ENCODE measurements around the gene CDH23. TPM values are rescaled to one million over a fixed set of nuclear protein-coding genes. Genes with fewer than 3 reads are reported as not detected.

The CDH23 gene
- polyA plus RNA-seq, 1 donor (not counting 4 experiments of a cell fraction or from before 2014, with no cell fraction given) = 0.01 TPM

DNA sequence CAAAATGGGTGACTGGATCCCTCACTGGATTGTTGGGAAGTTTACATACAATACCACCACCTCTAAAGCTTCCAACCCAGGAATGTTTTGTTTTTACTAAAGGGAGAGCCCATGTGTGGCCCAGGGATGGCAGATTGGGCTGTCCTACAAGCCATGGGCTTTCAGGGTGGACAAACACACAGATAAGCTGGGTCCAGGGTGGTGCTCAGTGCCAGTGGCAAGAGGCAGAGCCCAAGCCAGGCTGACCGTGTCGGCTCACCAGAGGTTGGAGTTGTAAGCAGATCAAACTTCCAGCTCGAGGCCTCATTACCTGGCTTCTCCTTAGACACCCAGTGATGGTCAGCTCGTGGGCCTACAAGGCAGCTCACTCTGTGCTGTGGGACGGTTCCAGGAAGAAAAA, 52.3 kb downstream of the CDH23 start:
- Histone ChIP-seq H3K4me3 (ENCODE audit: control insufficient read depth in 2 of 3, extremely low read depth in 1 of 3, insufficient read depth in 2 of 3, low read depth in 1 of 3, low read length in 3 of 3) (no peak overlapping the region), H2AFZ (ENCODE audit: control insufficient read depth, low read length) (no peak overlapping the region), H3K36me3 (ENCODE audit: control insufficient read depth in 2 of 2, extremely low read depth in 1 of 2, insufficient read depth in 2 of 2, low read length in 2 of 2) (no peaks in the 10 kb centered on the region), H3K27ac (ENCODE audit: control insufficient read depth, insufficient read depth, low read length) (no peak overlapping the region), H3K9me1 (ENCODE audit: control insufficient read depth, extremely low read depth, insufficient read depth, low read length) (no peaks in the 10 kb centered on the region), H3K79me2 (ENCODE audit: control insufficient read depth, insufficient read depth, low read length) (no peaks in the 10 kb centered on the region), H3K9ac (ENCODE audit: control insufficient read depth, extremely low read depth, insufficient read depth, low read length) (no peak overlapping the region), H4K20me1 (ENCODE audit: control insufficient read depth, extremely low read depth, insufficient read depth, low read length) (no peaks in the 10 kb centered on the region), H3K4me1 (ENCODE audit: control insufficient read depth, extremely low read depth, insufficient read depth, low read length) (no peaks in the 10 kb centered on the region), H3K27me3 (ENCODE audit: control insufficient read depth, extremely low read depth, insufficient read depth, low read length) (peaks cover 18% of the 10 kb centered on the region), H3K4me2 (ENCODE audit: control insufficient read depth, extremely low read depth, insufficient read depth, low read depth, low read length) (no peak overlapping the region), H3K9me3 (ENCODE audit: control insufficient read depth, low read depth, low read length) (no peaks in the 10 kb centered on the region)
- FAIRE-seq (no peak), DNase-seq (ENCODE audit: low read depth, low spot score) (no peak)
- TF ChIP-seq CTCF (optimal IDR thresholded peaks at IDR 0.05 in 1 of 3, IDR thresholded peaks at IDR 0.05 in 1 of 3, conservative IDR thresholded peaks at IDR 0.05 in 1 of 3; ENCODE audit: extremely low read depth in 1 of 3, insufficient read depth in 2 of 3, low read length in 3 of 3) (no peak), EZH2 (IDR thresholded peaks at IDR 0.05; ENCODE audit: low read length) (no peak)
- dilution Hi-C loops (cut with MboI; ENCODE audit: extremely low pct_ligation_motif_present, low sequenced_read_pairs) = no loop called here

GRCh38 chr10:71451754-71452153, 55.0 kb downstream of the CDH23 start:
- Histone ChIP-seq H3K4me2 (ENCODE audit: control insufficient read depth, extremely low read depth, insufficient read depth, low read depth, low read length) (no peak overlapping the region), H3K4me3 (ENCODE audit: control insufficient read depth in 2 of 3, extremely low read depth in 1 of 3, insufficient read depth in 2 of 3, low read depth in 1 of 3, low read length in 3 of 3) (no peak overlapping the region), H3K4me1 (ENCODE audit: control insufficient read depth, extremely low read depth, insufficient read depth, low read length) (no peaks in the 10 kb centered on the region), H3K79me2 (ENCODE audit: control insufficient read depth, insufficient read depth, low read length) (no peaks in the 10 kb centered on the region), H3K27me3 (ENCODE audit: control insufficient read depth, extremely low read depth, insufficient read depth, low read length) (peaks cover 25% of the 10 kb centered on the region), H3K9me1 (ENCODE audit: control insufficient read depth, extremely low read depth, insufficient read depth, low read length) (no peaks in the 10 kb centered on the region), H3K27ac (ENCODE audit: control insufficient read depth, insufficient read depth, low read length) (no peak overlapping the region), H3K9me3 (ENCODE audit: control insufficient read depth, low read depth, low read length) (no peaks in the 10 kb centered on the region), H3K9ac (ENCODE audit: control insufficient read depth, extremely low read depth, insufficient read depth, low read length) (no peak overlapping the region), H3K36me3 (ENCODE audit: control insufficient read depth in 2 of 2, extremely low read depth in 1 of 2, insufficient read depth in 2 of 2, low read length in 2 of 2) (no peaks in the 10 kb centered on the region), H4K20me1 (ENCODE audit: control insufficient read depth, extremely low read depth, insufficient read depth, low read length) (no peaks in the 10 kb centered on the region), H2AFZ (ENCODE audit: control insufficient read depth, low read length) (no peak overlapping the region)
- FAIRE-seq (no peak), DNase-seq (ENCODE audit: low read depth, low spot score) (no peak)
- TF ChIP-seq EZH2 (IDR thresholded peaks at IDR 0.05; ENCODE audit: low read length) = no peak
- TF ChIP-seq CTCF (optimal IDR thresholded peaks at IDR 0.05 in 1 of 3, IDR thresholded peaks at IDR 0.05 in 1 of 3, conservative IDR thresholded peaks at IDR 0.05 in 1 of 3; ENCODE audit: extremely low read depth in 1 of 3, insufficient read depth in 2 of 3, low read length in 3 of 3) = no peak
- dilution Hi-C loops (cut with MboI; ENCODE audit: extremely low pct_ligation_motif_present, low sequenced_read_pairs) = no loop called here
